Ovary (tissue), 3 donors: ENCODE results near the gene WIPF3.

Source experiments
- POLR2A ChIP-seq: fragments of 450-650 bp; IDR thresholded peaks from one replicate; pipeline ENCODE4 v1.6.1; 2017; ENCODE audit warnings: antibody characterized with exemption, mild to moderate bottlenecking, moderate library complexity
- TF ChIP-seq, protein P1 (sequence below), 3 donors: fragments of 450-650 bp in 2 of 3; fragments of 200-600 bp in 1 of 3; IDR thresholded peaks; one replicate each; pipeline versions ENCODE4 v1.5.1 to v1.8.0; 2016 to 2022; ENCODE audit warnings: antibody characterized with exemption in 3 of 3, mild to moderate bottlenecking in 1 of 3
- donor health status: DM: no; HTN: no; CAD: no.

DNA sequence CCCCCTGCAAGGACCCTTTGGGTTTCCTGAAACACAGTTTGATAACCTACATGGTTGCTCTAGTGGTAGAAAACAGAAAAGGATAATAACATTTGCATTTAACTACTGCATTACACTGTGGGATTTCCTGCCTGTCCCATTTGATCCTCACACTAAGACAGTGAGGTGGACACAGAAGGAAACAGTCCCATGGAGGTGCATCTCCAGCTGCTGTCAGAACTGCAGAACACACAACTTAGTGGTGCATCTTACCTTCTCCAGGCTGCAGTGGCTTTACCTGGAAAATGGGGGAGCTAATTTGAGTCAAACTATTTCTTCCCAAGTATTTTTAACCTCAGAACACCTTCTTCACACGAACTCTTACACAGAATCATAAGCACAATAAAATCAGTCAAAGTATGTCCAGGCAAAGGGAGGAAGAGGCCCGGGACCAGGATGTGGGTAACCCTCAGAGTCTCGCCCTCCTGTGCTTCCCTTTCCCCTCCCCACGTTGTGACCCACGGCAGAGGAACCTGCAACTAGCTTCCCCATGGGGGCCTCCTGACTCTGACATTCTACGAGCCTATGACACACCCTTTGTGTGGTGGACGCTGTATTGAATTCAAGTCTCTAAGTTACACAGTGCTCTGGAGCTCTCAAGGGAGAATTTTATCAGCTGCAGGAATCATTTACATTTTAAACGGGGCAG is 149.6 kb downstream of the WIPF3 start:
- TF ChIP-seq, protein P1, sequence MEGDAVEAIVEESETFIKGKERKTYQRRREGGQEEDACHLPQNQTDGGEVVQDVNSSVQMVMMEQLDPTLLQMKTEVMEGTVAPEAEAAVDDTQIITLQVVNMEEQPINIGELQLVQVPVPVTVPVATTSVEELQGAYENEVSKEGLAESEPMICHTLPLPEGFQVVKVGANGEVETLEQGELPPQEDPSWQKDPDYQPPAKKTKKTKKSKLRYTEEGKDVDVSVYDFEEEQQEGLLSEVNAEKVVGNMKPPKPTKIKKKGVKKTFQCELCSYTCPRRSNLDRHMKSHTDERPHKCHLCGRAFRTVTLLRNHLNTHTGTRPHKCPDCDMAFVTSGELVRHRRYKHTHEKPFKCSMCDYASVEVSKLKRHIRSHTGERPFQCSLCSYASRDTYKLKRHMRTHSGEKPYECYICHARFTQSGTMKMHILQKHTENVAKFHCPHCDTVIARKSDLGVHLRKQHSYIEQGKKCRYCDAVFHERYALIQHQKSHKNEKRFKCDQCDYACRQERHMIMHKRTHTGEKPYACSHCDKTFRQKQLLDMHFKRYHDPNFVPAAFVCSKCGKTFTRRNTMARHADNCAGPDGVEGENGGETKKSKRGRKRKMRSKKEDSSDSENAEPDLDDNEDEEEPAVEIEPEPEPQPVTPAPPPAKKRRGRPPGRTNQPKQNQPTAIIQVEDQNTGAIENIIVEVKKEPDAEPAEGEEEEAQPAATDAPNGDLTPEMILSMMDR (IDR thresholded peaks at IDR 0.05) = no peak
- TF ChIP-seq POLR2A = no peak
